Prostate gland (tissue), 2 donors: Measurements from ENCODE around the gene TOR1A. TPM values are rescaled to one million over a fixed set of nuclear protein-coding genes. Genes with fewer than 3 reads are reported as not detected.

Experiments used
- DNase-seq: peaks from one replicate; pipeline ENCODE4 v3.0.0-alpha.2; 2019; ENCODE audit warnings: low spot score
- H3K27ac ChIP-seq, 2 donors: fragments of 200-600 bp; sonication (generic); 2 replicates each; pipeline ENCODE4 v1.5.1; 2017 to 2019
- H3K27me3 ChIP-seq: fragments of 200-600 bp; sonication (generic); replicated peaks from 2 replicates; pipeline ENCODE4 v1.5.1; 2019; ENCODE audit not compliant: insufficient read depth
- H3K36me3 ChIP-seq, 2 donors: fragments of 200-600 bp; sonication (generic); 1 replicate in 1 of 2; 2 replicates in 1 of 2; pipeline versions ENCODE4 v1.5.1 to v1.8.1; 2017 to 2019
- H3K4me1 ChIP-seq: fragments of 200-600 bp; sonication (generic); replicated peaks from 2 replicates; pipeline ENCODE4 v1.5.1; 2019
- H3K4me3 ChIP-seq, 2 donors: fragments of 200-600 bp; sonication (generic); 2 replicates each; pipeline ENCODE4 v1.5.1; 2017 to 2019
- H3K9me3 ChIP-seq: fragments of 200-600 bp; sonication (generic); 2 replicates; pipeline ENCODE4 v1.5.1; 2017
- POLR2A ChIP-seq: fragments of 450-650 bp; IDR thresholded peaks from one replicate; pipeline ENCODE4 v1.6.1; 2016; ENCODE audit warnings: antibody characterized with exemption, mild to moderate bottlenecking
- POLR2AphosphoS5 ChIP-seq: sonication (generic); formaldehyde crosslinking; IDR thresholded peaks from one replicate; pipeline ENCODE4 v1.6.1; 2017; ENCODE audit warnings: antibody characterized with exemption
- whole genome bisulfite sequencing: methylation state at CpG from one replicate; pipeline ENCODE4 v1.1.5; 2018; 5-methylcytosine and 5-hydroxymethylcytosine counted together
- intact Hi-C: fragments of 100-400 bp; cut with DNase I; formaldehyde crosslinking; loops from one replicate; pipeline ENCODE4 v1.14.2; 2022
- total RNA-seq, 2 donors: library from RNA; depleted of rRNA; stranded (reverse); fragments of >200 nt; gene quantifications; one replicate each; pipeline ENCODE4 v1.1.0, GENCODE V29; 2016
- TF ChIP-seq, protein P1 (sequence below), 4 experiments: fragments of 200-600 bp in 2 of 4; fragments of 450-650 bp in 2 of 4; sonication (generic) in 2 of 4; IDR thresholded peaks; 1 replicate in 3 of 4; 2 replicates in 1 of 4; pipeline ENCODE4 v1.5.1; 2016 to 2019; ENCODE audit warnings: antibody characterized with exemption in 4 of 4, mild to moderate bottlenecking in 2 of 4, moderate library complexity in 2 of 4

The TOR1A gene
- total RNA-seq, 2 donors from 2014 or later, result 37.1 to 41.2 TPM

DNA sequence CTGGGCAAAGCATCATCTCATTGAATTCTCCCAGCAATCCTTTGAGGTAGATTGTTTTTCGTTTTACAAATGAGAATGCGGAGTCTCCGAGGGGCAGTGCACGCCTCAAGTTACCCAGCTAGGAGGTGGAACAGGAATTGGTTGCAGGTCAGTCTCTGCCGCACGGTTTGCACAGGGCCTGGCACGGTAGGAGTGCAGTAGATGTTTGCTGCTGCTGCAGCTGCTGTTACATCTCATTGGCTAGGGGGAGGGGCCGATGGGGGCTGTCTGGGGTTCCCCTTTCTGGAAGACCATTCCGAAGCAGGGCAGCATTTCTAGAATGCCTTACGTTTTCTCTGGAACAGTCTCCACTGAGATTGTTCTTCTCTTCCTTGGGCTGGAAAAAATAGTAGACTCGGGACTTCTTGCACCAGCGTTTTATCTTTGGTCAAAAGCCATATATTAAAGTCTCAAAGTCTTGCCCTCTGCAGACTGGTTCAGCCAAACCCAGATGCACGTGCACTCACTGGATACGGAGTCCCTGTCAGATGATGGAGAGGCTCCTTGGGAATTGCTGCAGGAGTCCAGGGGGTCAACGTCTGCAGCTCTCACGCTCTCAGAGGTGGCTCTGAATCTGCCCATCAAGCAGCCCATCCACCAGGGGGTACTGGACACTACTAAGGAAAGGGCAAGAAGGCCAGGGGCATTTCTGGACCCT, 12.5 kb upstream of the TOR1A start:
- TF ChIP-seq POLR2A (no peak), POLR2AphosphoS5 (no peak)
- TF ChIP-seq, protein P1, sequence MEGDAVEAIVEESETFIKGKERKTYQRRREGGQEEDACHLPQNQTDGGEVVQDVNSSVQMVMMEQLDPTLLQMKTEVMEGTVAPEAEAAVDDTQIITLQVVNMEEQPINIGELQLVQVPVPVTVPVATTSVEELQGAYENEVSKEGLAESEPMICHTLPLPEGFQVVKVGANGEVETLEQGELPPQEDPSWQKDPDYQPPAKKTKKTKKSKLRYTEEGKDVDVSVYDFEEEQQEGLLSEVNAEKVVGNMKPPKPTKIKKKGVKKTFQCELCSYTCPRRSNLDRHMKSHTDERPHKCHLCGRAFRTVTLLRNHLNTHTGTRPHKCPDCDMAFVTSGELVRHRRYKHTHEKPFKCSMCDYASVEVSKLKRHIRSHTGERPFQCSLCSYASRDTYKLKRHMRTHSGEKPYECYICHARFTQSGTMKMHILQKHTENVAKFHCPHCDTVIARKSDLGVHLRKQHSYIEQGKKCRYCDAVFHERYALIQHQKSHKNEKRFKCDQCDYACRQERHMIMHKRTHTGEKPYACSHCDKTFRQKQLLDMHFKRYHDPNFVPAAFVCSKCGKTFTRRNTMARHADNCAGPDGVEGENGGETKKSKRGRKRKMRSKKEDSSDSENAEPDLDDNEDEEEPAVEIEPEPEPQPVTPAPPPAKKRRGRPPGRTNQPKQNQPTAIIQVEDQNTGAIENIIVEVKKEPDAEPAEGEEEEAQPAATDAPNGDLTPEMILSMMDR (IDR thresholded peaks at IDR 0.05), result no peak
- H3K27me3 ChIP-seq, result no peaks in the 10 kb centered on the region
- intact Hi-C loops, result loop anchor here (5.0 kb wide), 1 partner anchor 46 kb away; no protein-coding TSS in a partner anchor
- H3K4me1 ChIP-seq, result no peaks in the 10 kb centered on the region
- 28% methylated on average over 16 of the region's 16 CpGs for WGBS
- no peaks in the 10 kb centered on the region for H3K9me3 ChIP-seq
- H3K36me3 ChIP-seq, result no peaks in the 10 kb centered on the region
- peak overlapping the region; percentile 97 to 99 for H3K4me3 ChIP-seq
- peak overlapping the region; percentile 84 to 90 for H3K27ac ChIP-seq
- no peak for DNase-seq

DNA sequence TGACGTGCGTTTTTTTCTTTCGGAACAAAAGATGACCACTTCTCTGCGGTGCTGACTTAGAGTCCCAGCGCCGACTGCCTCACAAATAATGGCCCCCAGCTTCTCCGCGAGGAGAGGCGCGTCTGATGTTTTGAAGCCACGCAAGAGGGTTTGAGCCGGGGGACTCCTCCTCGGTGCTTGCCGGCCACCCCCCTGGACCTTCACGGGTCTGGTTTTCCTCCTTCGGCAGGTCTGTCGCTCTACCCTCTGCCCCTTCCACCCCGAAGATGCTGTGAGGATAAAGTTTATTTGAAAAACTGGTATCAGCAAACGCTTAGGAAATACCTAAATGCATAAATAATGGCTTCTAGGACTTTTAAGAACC, 11.9 kb upstream of the TOR1A start:
- WGBS, result under 1% methylated on average over 19 of the region's 19 CpGs
- Histone ChIP-seq H3K36me3 (no peaks in the 10 kb centered on the region), H3K4me3 (peak overlapping the region; percentile 97 to 99), H3K9me3 (no peaks in the 10 kb centered on the region), H3K27me3 (no peaks in the 10 kb centered on the region), H3K27ac (peak overlapping the region; percentile 84 to 90), H3K4me1 (no peaks in the 10 kb centered on the region)
- no peak for DNase-seq
- intact Hi-C loops, result loop anchor here (5.0 kb wide), 1 partner anchor 46 kb away; no protein-coding TSS in a partner anchor
- TF ChIP-seq, protein P1 (IDR thresholded peaks at IDR 0.05), result no peak
- no peak for TF ChIP-seq POLR2AphosphoS5
- no peak for TF ChIP-seq POLR2A

DNA sequence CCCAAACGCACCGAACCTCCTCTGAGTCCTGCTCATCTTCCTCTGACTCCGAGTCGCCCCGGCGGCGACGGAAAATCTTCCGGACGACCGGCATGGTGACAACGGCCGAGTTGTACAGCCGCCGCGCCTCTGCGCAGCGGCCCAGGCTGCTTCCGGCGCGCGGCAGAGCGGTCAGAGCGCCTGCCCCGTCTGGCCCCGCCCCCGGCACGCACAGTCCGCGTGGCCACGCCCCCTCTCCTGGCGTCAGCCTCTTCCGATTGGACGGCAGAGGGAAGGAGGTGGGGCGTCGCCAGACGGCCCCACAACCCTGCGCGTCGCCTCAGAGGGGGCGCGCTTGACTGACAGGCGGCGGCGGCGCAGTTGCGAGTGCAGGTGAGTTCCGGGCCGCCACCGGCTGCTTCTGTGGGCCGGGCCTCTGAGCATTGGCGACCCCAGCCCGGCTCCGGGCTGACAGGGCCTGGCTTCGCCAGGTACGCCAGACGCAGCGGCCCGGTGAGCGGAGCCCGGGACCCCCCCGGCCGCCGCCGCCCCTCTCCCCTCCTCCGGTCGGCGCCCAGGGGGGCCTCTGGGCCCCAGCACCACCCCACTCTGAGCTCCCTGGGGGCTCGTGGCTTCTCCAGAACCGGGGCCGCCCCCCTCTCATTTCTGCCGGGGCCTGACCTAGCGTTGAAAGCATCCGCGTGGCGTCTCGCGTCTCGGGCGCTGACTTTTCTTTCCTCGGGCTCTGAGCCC, 11.4 kb upstream of the TOR1A start, which contains the start of the genes C9orf78 and USP20:
TSS of gene C9orf78 (minus strand) at position 148 of the 732 bp plus-strand sequence. CDS start at position 94, 54 bp downstream.
TSS of gene USP20 (plus strand) at position 331 of the 732 bp plus-strand sequence. CDS start 17,098 bp downstream, outside the sequence.
- Histone ChIP-seq H3K9me3 (no peaks in the 10 kb centered on the region), H3K4me1 (no peaks in the 10 kb centered on the region), H3K36me3 (no peaks in the 10 kb centered on the region), H3K27ac (peak within 1 kb of the TSS; percentile 84 to 90), H3K27me3 (no peaks in the 10 kb centered on the region), H3K4me3 (peak within 1 kb of the TSS; percentile 97 to 99)
- intact Hi-C loops, result loop anchor here (5.0 kb wide), 1 partner anchor 47 kb away; no protein-coding TSS in a partner anchor
- under 1% methylated on average over 50 of the region's 81 CpGs for WGBS
- peak; percentile 96 for DNase-seq
- peak; percentile 89 for TF ChIP-seq POLR2A
- peak; percentile 92 for TF ChIP-seq POLR2AphosphoS5
- TF ChIP-seq, protein P1 (IDR thresholded peaks at IDR 0.05), result peak in 2 of 4 experiments; percentile 8 to 18

DNA sequence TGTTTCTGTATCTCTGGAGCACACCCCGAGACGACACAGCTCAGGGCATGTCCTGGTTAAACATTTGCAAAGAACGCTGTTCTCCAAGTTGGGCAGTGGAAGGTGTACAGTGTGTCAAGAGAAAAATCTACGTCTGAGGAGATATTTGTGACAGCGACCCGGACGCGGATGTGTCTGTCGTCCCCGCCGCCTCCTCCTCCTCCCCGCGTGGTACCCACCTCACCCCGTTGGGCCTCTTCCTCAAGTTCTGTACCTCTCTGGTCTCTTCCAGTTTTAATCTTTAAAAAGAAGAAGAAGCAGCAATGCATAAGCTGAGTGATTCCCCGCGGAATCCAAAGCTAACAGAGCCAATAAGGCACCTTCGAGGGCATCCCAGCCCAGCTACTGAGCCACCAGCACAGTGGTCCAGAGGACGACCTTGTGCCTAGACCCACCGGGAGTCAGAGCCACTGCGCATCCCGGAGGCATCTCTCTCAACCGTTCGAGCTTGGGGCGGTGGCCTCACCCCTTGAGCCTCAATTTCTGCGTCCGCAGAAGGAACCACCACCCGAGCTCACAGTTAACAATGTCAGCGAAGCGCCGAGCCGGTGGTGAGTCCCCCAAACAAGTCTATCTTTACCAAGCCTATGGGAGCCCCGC, 10.7 kb upstream of the TOR1A start:
- TF ChIP-seq POLR2A, result no peak
- TF ChIP-seq, protein P1 (IDR thresholded peaks at IDR 0.05), result no peak
- TF ChIP-seq POLR2AphosphoS5, result no peak
- under 1% methylated on average over 32 of the region's 32 CpGs for WGBS
- no peak for DNase-seq

More for the DNA sequence above, 10.7 kb upstream of the TOR1A start:
- H3K27ac ChIP-seq, result peak overlapping the region; percentile 68 to 90
- H3K27me3 ChIP-seq, result no peaks in the 10 kb centered on the region
- no peaks in the 10 kb centered on the region for H3K9me3 ChIP-seq
- peak overlapping the region; percentile 97 to 99 for H3K4me3 ChIP-seq
- intact Hi-C loops, result loop anchor here (5.0 kb wide), 1 partner anchor 48 kb away; no protein-coding TSS in a partner anchor
- H3K4me1 ChIP-seq, result no peaks in the 10 kb centered on the region
- H3K36me3 ChIP-seq, result no peaks in the 10 kb centered on the region
